Measurements from ENCODE around the gene SLC43A1.
A peak's percentile ranks its signal among the peaks of the same experiment; 100 is the strongest.

SLC43A1 gene

GRCh38 chr11:57479021-57479663 lies 36.4 kb downstream of the SLC43A1 start:
- no peak for ATAC-seq
- no peak for DNase-seq

- ATAC-seq (no peak), DNase-seq (no peak)
Measured at GRCh38 chr11:57477507-57478189, 37.9 kb downstream of the SLC43A1 start.

- ATAC-seq (peak; percentile 45), DNase-seq (peak; percentile 58)
Measured at GRCh38 chr11:57476757-57477506, 38.6 kb downstream of the SLC43A1 start.

- peak; percentile 16 for ATAC-seq
- peak; percentile 50 for DNase-seq
Measured at GRCh38 chr11:57476047-57476756, 39.3 kb downstream of the SLC43A1 start.

DNA sequence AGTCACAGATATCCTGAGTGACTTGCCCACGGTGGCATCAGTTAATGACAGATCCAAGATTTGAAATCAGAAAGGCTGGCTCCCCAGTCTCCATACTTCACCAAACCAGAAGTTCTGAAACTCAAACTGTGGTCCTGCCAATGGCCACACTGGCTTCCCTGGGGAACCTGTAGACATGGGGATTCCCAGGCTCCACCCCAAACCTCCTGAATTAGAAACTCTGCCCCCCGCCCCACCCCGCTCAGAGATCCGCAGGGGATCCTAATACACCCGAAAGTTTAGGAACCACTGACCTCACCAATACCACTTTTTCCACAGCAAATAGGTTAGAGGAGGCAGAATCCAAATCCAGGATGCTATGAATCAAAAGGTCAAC lies 39.8 kb downstream of the SLC43A1 start:
- ATAC-seq, result no peak
- no peak for DNase-seq

DNA sequence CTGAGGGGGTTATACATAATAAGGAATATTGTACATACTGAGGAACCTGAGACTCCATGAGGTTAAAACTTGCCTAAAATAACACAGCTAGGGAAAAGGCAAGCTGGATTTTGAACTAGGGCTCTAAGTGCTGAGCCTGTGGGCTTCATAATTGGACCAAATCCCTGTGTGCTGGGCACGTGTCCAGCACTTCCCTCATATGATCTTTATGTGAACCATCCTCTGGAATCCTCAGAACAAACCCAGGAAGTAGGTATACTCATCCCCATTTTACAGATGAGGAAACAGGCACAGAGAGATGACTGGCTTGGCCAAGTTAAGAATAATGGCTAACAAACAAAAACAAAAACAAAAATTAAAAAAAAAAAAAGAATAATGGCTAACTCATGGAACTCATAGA lies 40.3 kb downstream of the SLC43A1 start:
- DNase-seq (no peak), ATAC-seq (no peak)

DNA sequence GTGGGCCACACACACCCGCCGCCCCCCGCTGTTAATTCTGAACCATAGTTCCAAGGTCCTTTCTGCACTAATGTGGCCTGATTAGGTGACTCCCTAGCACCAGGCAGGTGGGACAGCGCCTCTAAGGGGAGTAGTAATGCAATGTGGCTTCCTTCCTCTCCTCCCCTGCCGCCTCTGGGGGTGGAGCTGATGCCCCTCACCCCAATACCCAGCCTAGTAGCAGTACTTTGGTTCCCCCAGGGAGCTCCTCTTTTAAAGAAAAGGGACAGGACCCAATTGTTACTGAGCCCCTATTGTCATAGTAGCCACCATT lies 40.7 kb downstream of the SLC43A1 start:
- ATAC-seq, result no peak
- no peak for DNase-seq

- ATAC-seq, result peak; percentile 48
Measured at GRCh38 chr11:57474017-57474802, 41.3 kb downstream of the SLC43A1 start.

DNA sequence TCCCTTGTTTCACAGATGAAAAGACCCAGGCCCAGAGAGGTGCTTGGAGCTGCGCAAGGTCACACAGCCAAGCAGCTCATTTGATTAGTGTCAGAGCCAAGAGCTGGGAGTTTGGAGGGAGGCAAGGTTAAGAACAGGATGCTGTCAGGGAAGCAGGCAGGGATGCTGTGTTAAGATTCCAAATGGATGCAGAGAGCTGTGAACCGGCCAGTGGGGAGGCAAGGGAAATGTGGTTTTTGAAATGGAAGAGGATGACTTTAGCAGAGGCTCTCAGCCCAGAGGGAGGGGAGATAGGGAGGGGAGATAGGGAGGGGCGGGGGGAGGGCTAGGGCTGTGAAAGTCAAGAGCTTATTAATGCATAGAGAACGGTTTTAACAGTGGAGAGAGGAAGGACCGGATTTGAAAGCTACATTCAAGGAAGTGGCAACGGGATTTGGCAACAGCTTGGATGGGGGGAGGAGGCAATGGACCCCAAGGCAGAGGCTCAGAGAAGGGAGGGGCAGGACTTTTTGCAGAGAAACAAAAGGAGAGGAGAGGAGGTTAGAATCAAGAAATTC lies 42.1 kb downstream of the SLC43A1 start:
- no peak for DNase-seq
- ATAC-seq, result no peak

More at GRCh38 chr11:57474017-57474802, 41.3 kb downstream of the SLC43A1 start:
- peak; percentile 52 for DNase-seq

GRCh38 chr11:57471496-57471895 lies 44.0 kb downstream of the SLC43A1 start:
- no peak for ATAC-seq
- no peak for DNase-seq

DNA sequence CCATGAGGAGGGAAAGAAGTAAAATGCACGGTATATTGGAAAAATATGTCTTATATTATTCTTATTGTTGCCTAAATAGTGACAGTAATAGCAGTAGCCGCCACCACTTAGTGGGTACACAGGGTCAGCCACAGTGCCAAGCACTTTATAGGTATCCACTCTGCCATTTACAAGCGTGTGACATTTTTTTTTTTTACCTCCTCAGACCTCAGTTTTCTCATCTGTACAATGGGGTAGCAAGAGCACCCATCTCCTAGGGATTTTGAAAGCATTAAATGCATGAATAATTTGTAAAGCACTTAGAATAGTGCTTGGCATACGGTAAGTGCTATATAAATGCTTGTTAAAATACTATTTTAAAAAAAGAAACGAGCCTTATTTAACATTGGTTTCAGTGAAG lies 46.2 kb downstream of the SLC43A1 start:
- ATAC-seq (no peak), DNase-seq (no peak)

- ATAC-seq (no peak), DNase-seq (no peak)
Measured at GRCh38 chr11:57468276-57468675, 47.2 kb downstream of the SLC43A1 start.

DNA sequence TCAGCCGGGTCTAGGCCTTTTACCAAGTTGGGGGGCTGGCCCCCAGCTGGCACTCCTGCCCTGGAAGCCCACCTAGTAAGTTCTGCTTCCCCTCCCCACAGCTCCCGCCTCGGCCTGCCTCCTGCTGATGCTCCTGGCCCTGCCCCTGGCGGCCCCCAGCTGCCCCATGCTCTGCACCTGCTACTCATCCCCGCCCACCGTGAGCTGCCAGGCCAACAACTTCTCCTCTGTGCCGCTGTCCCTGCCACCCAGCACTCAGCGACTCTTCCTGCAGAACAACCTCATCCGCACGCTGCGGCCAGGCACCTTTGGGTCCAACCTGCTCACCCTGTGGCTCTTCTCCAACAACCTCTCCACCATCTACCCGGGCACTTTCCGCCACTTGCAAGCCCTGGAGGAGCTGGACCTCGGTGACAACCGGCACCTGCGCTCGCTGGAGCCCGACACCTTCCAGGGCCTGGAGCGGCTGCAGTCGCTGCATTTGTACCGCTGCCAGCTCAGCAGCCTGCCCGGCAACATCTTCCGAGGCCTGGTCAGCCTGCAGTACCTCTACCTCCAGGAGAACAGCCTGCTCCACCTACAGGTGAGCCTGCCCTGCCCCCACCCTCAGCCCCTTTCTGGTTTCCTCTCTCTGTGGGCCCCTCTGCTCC lies 47.9 kb downstream of the SLC43A1 start:
- DNase-seq (no peak), ATAC-seq (no peak)

- DNase-seq (no peak), ATAC-seq (no peak)
Measured at GRCh38 chr11:57466680-57467079, 48.8 kb downstream of the SLC43A1 start.

DNA sequence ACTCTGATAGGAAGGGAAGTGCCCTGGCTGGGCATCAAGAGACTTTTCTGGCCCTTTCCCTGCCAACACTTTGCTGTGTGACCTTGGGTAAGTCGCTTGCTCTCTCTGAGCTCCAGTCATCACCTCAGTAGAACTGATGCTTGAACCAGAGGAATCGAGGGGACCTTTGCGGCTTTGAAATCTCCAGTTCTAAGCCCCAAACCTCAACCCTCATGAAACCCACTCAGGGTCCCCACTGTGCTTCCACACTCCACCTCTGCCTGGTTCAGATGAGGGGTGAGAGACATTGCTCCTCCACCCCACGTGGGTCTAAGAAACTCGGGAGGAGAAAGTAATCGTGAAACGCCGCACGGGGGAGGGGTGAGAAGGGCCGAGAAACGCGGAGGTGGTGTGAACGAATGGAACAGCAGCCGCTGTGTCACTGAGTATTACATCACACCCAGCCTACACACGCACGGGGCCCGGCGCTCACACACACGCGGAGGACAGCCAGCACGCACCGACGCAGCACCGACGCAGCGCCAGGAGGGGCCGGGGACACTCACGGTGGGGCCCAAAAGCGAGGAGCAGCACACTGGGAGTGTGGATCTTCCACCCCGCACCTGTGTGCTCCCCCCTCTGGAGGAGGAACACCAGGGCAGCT lies 50.8 kb downstream of the SLC43A1 start:
- ATAC-seq, result no peak
- no peak for DNase-seq

DNA sequence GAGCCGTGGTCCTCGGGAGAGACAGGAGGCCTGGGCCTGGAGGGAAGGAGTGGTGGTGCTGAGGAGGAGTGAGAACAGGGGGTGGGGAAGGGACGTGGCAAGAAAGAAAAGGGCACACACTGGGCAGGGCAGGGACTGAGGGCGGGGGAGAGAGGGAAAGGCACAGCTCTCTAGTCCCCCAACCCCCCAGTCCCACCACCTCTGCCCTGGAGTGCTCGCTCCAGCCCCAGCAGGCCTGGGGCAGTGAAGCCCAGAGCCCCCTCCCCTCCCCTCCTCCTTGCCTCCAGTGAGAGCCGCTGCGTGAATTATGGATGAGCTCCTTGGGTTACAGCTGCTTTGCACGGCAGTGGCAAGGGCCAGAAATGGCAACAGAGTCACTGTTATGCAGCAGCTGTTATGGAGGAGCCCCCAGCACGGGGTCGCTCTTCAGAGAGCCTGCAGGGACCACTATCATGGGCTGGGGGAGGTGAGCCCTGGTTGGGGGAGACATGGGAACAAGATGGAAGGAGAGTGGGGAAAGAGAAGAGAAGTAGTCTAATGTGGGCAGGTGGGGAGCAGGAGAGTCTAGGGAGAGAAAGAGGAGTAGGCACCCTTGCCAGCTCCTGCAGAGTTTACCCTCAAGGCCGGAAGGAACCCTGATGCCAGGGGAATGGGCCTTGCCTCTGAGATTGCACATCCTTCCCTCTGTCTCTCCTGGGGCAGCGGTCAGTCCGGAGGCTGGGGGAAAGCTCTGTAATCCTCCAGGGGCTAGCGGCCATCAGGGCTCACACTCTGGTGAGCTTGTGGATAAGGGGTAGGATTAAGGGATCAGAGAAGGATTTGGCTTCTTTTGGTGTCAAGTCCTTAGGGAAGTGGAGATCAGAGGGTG lies 51.6 kb downstream of the SLC43A1 start:
- ATAC-seq (no peak), DNase-seq (no peak)

- ATAC-seq, result no peak
- no peak for DNase-seq
Measured at GRCh38 chr11:57462597-57462996, 52.9 kb downstream of the SLC43A1 start.

- no peak for DNase-seq
- no peak for ATAC-seq
Measured at GRCh38 chr11:57461841-57462489, 53.5 kb downstream of the SLC43A1 start.

Measured in stimulated activated naive CD8-positive, alpha-beta T cell treated with anti-CD3 and anti-CD28 coated beads, Interleukin-15, Interleukin-2, amounts not matched to agents 100 U/mL and 50 U/mL, for 24 hours (primary cell).